Mucosa of descending colon (tissue), 3 donors: ENCODE data around the gene DAO. TPM values are rescaled to one million over a fixed set of nuclear protein-coding genes. Genes with fewer than 3 reads are reported as not detected.
A peak's percentile ranks its signal among the peaks of the same experiment; 100 is the strongest.

Experiments
- ATAC-seq: fragments of 200-7000 bp; cut with Tn5 transposase; one replicate; pipeline ENCODE4 v1.9.1; 2020; ENCODE audit warnings: mild to moderate bottlenecking, moderate library complexity
- DNase-seq, 3 donors: peaks; one replicate each; pipeline ENCODE4 v3.0.0-alpha.2; 2020
- H3K36me3 ChIP-seq: fragments of 200-600 bp; one replicate; pipeline ENCODE4 v1.8.0; 2021; ENCODE audit warnings: low read depth, mild to moderate bottlenecking
- H3K4me1 ChIP-seq: fragments of 200-600 bp; one replicate; pipeline ENCODE4 v1.8.0; 2021; ENCODE audit warnings: low read depth, mild to moderate bottlenecking
- H3K4me3 ChIP-seq: fragments of 200-600 bp; one replicate; pipeline ENCODE4 v1.8.0; 2021; ENCODE audit warnings: mild to moderate bottlenecking
- H3K9me3 ChIP-seq: fragments of 200-600 bp; one replicate; pipeline ENCODE4 v1.8.0; 2021; ENCODE audit warnings: mild to moderate bottlenecking
- intact Hi-C, 2 donors: fragments of 100-400 bp; cut with DNase I in 1 of 2; cut with micrococcal nuclease in 1 of 2; formaldehyde crosslinking; loops; one replicate each; pipeline versions ENCODE4 v1.11.0 to v1.11.1; 2022; cut with DNase I, micrococcal nuclease
- total RNA-seq, 3 donors: library from RNA; stranded (reverse); fragmentation: NEBNext Ultra II Directional in 2 of 3; extraction: Animal tissue kit (Norgen Biotek cat#: 25700) in 2 of 3; gene quantifications; one replicate each; pipeline versions ENCODE4 v1.2.1 to v1.2.4, GENCODE V29; 2021 to 2023
- TF ChIP-seq, protein P1 (sequence below): fragments of 200-600 bp; IDR thresholded peaks from one replicate; pipeline ENCODE4 v1.8.0; 2022; ENCODE audit warnings: antibody characterized with exemption, mild to moderate bottlenecking
- donor health status: DM: no; HTN: no; CAD: no; lungs with moderate emphysema.
- donor health status: DM: no; HTN: no; CAD: no.
- donor health status: DM: no; HTN: yes; CAD: no.

Gene DAO
- total RNA-seq, 3 donors from 2014 or later = 0.79 to 4.8 (median 3.0) TPM

DNA sequence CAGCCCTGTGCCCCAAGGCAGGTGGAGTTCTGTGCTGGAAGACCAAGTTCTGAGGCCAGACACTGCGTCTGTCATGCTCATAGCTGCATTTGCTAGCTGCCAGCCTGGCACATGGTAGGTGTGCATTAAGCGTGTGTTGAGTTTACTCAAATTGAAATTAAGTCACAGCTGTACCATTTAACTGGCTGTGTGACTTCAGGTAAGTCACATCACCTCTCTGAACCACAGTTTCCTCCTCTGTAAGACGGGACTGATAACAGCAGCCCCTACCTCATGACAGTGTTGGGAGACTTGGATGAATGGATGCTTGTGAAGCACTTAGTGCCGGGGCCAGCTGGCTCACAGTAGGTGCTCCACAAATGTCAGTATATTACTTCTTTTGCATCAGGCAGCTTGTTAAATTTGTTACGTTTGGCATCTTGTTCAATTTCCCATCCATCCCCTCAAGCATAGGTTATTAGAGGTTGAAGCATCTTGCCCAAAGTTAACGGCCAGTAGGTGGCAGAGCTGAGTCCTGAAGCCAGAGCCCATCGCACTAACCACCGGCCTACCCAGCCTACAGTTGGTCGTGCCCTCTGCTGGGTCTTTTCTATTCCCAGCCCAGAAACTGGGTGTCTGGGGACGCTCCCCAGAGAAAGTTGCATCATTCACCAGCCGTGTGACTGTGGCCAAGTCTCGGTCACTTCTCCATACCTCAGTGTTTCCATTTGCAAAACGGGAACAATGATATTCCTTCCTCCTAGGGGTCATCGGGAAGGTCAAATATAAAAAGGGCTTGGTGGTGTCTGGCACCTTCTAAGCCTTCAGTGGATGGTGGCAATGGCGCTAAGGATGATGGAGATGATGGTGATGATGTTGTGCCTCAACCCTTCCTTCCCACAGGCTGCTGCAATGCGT, 4.5 kb downstream of the DAO start:
- intact Hi-C loops = no loop called here
- Histone ChIP-seq H3K36me3 (no peaks in the 10 kb centered on the region), H3K9me3 (no peaks in the 10 kb centered on the region), H3K4me1 (no peaks in the 10 kb centered on the region), H3K4me3 (no peak overlapping the region)
- ATAC-seq (peak; percentile 77), DNase-seq (peak in 2 of 3 donors; percentile 61 to 88)
- TF ChIP-seq, protein P1, sequence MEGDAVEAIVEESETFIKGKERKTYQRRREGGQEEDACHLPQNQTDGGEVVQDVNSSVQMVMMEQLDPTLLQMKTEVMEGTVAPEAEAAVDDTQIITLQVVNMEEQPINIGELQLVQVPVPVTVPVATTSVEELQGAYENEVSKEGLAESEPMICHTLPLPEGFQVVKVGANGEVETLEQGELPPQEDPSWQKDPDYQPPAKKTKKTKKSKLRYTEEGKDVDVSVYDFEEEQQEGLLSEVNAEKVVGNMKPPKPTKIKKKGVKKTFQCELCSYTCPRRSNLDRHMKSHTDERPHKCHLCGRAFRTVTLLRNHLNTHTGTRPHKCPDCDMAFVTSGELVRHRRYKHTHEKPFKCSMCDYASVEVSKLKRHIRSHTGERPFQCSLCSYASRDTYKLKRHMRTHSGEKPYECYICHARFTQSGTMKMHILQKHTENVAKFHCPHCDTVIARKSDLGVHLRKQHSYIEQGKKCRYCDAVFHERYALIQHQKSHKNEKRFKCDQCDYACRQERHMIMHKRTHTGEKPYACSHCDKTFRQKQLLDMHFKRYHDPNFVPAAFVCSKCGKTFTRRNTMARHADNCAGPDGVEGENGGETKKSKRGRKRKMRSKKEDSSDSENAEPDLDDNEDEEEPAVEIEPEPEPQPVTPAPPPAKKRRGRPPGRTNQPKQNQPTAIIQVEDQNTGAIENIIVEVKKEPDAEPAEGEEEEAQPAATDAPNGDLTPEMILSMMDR = peak; percentile 3

DNA sequence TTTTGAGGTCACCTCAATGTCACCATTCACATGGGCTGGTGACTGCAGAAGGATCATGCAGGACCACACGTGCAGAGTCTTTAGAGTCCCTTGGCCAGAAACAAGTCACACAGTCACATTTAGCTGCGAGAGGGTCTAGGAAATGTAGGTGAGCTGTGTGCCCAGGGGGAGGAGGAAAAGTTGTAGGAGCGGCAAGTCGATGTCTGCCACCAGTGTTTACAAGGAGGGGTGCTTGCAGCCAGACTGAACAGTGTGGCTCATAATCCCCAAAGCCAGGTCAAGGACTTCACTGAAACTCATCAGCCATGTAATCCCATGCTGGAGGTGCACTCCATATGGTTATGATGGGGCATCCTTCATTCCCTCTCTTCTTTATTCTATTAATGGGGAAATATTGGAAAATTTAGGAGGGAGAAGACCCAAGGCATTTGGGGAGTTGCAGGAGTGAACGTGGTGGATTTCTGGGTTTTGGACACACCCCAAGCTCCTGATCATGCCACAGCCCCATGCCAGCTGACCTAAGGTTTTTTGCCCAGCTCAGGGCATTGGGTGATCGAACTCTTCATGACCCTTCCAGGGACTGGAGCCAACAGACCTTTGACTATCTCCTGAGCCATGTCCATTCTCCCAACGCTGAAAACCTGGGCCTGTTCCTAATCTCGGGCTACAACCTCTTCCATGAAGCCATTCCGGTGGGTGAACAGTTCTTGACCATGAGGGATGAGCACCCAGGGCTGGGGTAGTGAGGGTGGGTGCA, 7.2 kb downstream of the DAO start:
- intact Hi-C loops = no loop called here

DNA sequence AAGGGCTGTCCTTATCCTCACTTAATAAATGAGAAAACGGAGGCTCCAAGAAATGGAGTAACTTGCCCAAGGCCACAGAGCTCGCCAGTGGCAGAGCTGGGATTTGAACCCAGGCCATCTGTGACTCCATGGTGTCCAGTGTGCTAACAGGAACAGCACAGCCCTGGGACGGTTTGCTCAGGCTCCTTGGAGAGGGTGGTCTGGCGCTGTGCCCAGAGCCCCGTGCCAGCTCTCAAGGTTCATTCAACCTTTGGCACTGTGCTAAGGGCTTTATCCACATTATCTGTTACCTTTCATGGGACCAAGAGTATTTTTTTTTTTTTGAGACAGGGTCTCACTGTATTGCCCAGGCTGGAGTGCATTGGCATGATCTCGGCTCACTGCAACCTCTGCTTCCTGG, 8.1 kb downstream of the DAO start:
- no peaks in the 10 kb centered on the region for H3K36me3 ChIP-seq
- no peaks in the 10 kb centered on the region for H3K9me3 ChIP-seq
- H3K4me3 ChIP-seq = no peak overlapping the region
- DNase-seq (no peak), ATAC-seq (no peak)
- TF ChIP-seq, protein P1 = no peak
- no peaks in the 10 kb centered on the region for H3K4me1 ChIP-seq
- intact Hi-C loops = no loop called here

More for the DNA sequence above, 7.2 kb downstream of the DAO start:
- no peaks in the 10 kb centered on the region for H3K36me3 ChIP-seq
- no peak overlapping the region for H3K4me3 ChIP-seq
- TF ChIP-seq, protein P1 = no peak
- ATAC-seq = no peak
- DNase-seq = no peak
- no peaks in the 10 kb centered on the region for H3K4me1 ChIP-seq
- H3K9me3 ChIP-seq = no peaks in the 10 kb centered on the region

DNA sequence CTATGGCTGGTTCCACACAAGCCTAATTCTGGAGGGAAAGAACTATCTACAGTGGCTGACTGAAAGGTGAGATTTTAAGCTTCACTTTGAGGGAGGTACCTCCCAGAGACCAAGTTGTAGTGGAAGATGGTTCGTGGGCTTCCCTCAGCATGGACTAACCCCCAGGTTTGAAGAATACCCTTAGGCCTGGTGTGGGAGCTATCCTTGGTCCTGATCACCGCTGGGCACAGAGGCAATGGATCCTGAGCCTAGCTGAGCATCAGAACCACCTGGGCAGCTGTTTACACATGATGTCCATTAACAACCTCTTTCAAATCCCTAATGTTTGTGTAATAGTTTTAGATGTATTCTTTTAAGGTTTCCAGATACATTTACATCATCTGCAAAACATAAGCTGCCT, 10.3 kb downstream of the DAO start:
- intact Hi-C loops = no loop called here
- no peak for DNase-seq
- Histone ChIP-seq H3K4me3 (no peak overlapping the region), H3K9me3 (no peaks in the 10 kb centered on the region), H3K36me3 (no peaks in the 10 kb centered on the region), H3K4me1 (no peaks in the 10 kb centered on the region)
- TF ChIP-seq, protein P1 = no peak
- ATAC-seq = no peak

DNA sequence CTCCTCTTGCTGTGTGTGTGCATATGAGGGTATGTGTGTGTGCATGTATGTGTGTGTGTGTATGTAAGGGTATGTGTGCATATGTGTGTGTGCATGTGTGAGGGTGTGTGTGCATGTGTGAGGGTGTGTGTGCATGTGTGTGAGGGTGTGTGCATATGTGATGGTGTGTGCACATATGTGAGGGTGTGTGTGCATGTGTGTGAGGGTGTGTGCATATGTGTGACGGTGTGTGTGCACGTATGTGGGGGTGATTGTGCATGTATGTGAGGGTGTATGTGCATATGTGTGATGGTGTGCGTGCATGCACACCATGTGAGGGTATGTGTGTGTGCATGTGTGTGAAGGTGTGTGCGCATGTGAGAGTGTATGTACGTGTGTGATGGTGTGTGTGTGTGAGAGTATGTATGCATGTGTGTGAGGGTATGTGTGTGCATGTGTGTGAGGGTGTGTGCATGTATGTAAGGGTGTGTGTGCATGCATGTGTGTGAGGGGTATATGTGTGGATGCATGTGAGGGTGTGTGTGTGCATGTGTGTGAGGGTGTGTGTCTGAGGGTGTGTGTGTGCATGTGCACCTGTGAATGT, 15.4 kb downstream of the DAO start:
- Histone ChIP-seq H3K9me3 (no peaks in the 10 kb centered on the region), H3K4me3 (no peak overlapping the region), H3K36me3 (no peaks in the 10 kb centered on the region), H3K4me1 (no peaks in the 10 kb centered on the region)
- TF ChIP-seq, protein P1 = no peak
- ATAC-seq (no peak), DNase-seq (no peak)
- intact Hi-C loops = no loop called here
